ENCODE results near the gene AQP1. TPM values are rescaled to one million over a fixed set of nuclear protein-coding genes. Genes with fewer than 3 reads are reported as not detected.

AQP1 gene
- polyA plus RNA-seq, 1 donor (not counting 4 experiments of a cell fraction or from before 2014, with no cell fraction given): 0.07 TPM

GRCh38 chr7:30956704-30957103 is 45.1 kb downstream of the AQP1 start:
- no peak overlapping the region for H3K4me3 ChIP-seq (ENCODE audit: control insufficient read depth in 2 of 3, extremely low read depth in 1 of 3, insufficient read depth in 2 of 3, low read depth in 1 of 3, low read length in 3 of 3)
- dilution Hi-C loops (cut with MboI; ENCODE audit: extremely low pct_ligation_motif_present, low sequenced_read_pairs): no loop called here

GRCh38 chr7:30963842-30964241 is 52.2 kb downstream of the AQP1 start, which contains the start of gene GHRHR:
GHRHR (plus strand) TSS chr7:30963953; CDS start chr7:30964069, 116 bp downstream.
- H3K4me2 ChIP-seq (ENCODE audit: control insufficient read depth, extremely low read depth, insufficient read depth, low read depth, low read length): no peak within 1 kb of the TSS
- H3K4me3 ChIP-seq (ENCODE audit: control insufficient read depth in 2 of 3, extremely low read depth in 1 of 3, insufficient read depth in 2 of 3, low read depth in 1 of 3, low read length in 3 of 3): no peak within 1 kb of the TSS
- H3K36me3 ChIP-seq (ENCODE audit: control insufficient read depth in 2 of 2, extremely low read depth in 1 of 2, insufficient read depth in 2 of 2, low read length in 2 of 2): no peaks in the 10 kb centered on the region
- no peaks in the 10 kb centered on the region for H3K9me1 ChIP-seq (ENCODE audit: control insufficient read depth, extremely low read depth, insufficient read depth, low read length)
- no peaks in the 10 kb centered on the region for H3K4me1 ChIP-seq (ENCODE audit: control insufficient read depth, extremely low read depth, insufficient read depth, low read length)
- dilution Hi-C loops (cut with MboI; ENCODE audit: extremely low pct_ligation_motif_present, low sequenced_read_pairs): no loop called here
- H3K9ac ChIP-seq (ENCODE audit: control insufficient read depth, extremely low read depth, insufficient read depth, low read length): no peak within 1 kb of the TSS
- H3K27me3 ChIP-seq (ENCODE audit: control insufficient read depth, extremely low read depth, insufficient read depth, low read length): peaks cover 4% of the 10 kb centered on the region
- H4K20me1 ChIP-seq (ENCODE audit: control insufficient read depth, extremely low read depth, insufficient read depth, low read length): no peaks in the 10 kb centered on the region
- no peak for FAIRE-seq
- TF ChIP-seq CTCF (optimal IDR thresholded peaks at IDR 0.05 in 1 of 3, IDR thresholded peaks at IDR 0.05 in 1 of 3, conservative IDR thresholded peaks at IDR 0.05 in 1 of 3; ENCODE audit: extremely low read depth in 1 of 3, insufficient read depth in 2 of 3, low read length in 3 of 3) (no peak), EZH2 (IDR thresholded peaks at IDR 0.05; ENCODE audit: low read length) (no peak)
- no peak within 1 kb of the TSS for H2AFZ ChIP-seq (ENCODE audit: control insufficient read depth, low read length)
- H3K27ac ChIP-seq (ENCODE audit: control insufficient read depth, insufficient read depth, low read length): no peak within 1 kb of the TSS
- H3K9me3 ChIP-seq (ENCODE audit: control insufficient read depth, low read depth, low read length): no peaks in the 10 kb centered on the region
- H3K79me2 ChIP-seq (ENCODE audit: control insufficient read depth, insufficient read depth, low read length): no peaks in the 10 kb centered on the region
- DNase-seq (ENCODE audit: low read depth, low spot score): no peak

More at GRCh38 chr7:30956704-30957103, 45.1 kb downstream of the AQP1 start:
- no peak overlapping the region for H3K9ac ChIP-seq (ENCODE audit: control insufficient read depth, extremely low read depth, insufficient read depth, low read length)
- FAIRE-seq (no peak), DNase-seq (ENCODE audit: low read depth, low spot score) (no peak)
- H3K9me1 ChIP-seq (ENCODE audit: control insufficient read depth, extremely low read depth, insufficient read depth, low read length): no peaks in the 10 kb centered on the region
- no peaks in the 10 kb centered on the region for H3K4me1 ChIP-seq (ENCODE audit: control insufficient read depth, extremely low read depth, insufficient read depth, low read length)
- H4K20me1 ChIP-seq (ENCODE audit: control insufficient read depth, extremely low read depth, insufficient read depth, low read length): no peaks in the 10 kb centered on the region
- H3K27ac ChIP-seq (ENCODE audit: control insufficient read depth, insufficient read depth, low read length): no peak overlapping the region
- no peak overlapping the region for H2AFZ ChIP-seq (ENCODE audit: control insufficient read depth, low read length)
- no peaks in the 10 kb centered on the region for H3K79me2 ChIP-seq (ENCODE audit: control insufficient read depth, insufficient read depth, low read length)
- H3K4me2 ChIP-seq (ENCODE audit: control insufficient read depth, extremely low read depth, insufficient read depth, low read depth, low read length): no peak overlapping the region
- TF ChIP-seq CTCF (optimal IDR thresholded peaks at IDR 0.05 in 1 of 3, IDR thresholded peaks at IDR 0.05 in 1 of 3, conservative IDR thresholded peaks at IDR 0.05 in 1 of 3; ENCODE audit: extremely low read depth in 1 of 3, insufficient read depth in 2 of 3, low read length in 3 of 3) (no peak), EZH2 (IDR thresholded peaks at IDR 0.05; ENCODE audit: low read length) (no peak)
- no peaks in the 10 kb centered on the region for H3K27me3 ChIP-seq (ENCODE audit: control insufficient read depth, extremely low read depth, insufficient read depth, low read length)
- no peaks in the 10 kb centered on the region for H3K36me3 ChIP-seq (ENCODE audit: control insufficient read depth in 2 of 2, extremely low read depth in 1 of 2, insufficient read depth in 2 of 2, low read length in 2 of 2)
- H3K9me3 ChIP-seq (ENCODE audit: control insufficient read depth, low read depth, low read length): no peaks in the 10 kb centered on the region
